ENCODE data around the gene ONECUT3.

GRCh38 chr19:1760020-1760419, 6.7 kb downstream of the ONECUT3 start:
- TF ChIP-seq OVOL2 (CRISPR knock-in tag; IDR thresholded peaks at IDR 0.05; ENCODE audit: borderline replicate concordance) (no peak), USF2 (CRISPR knock-in tag; IDR thresholded peaks at IDR 0.05) (no peak), E2F1 (CRISPR knock-in tag; IDR thresholded peaks at IDR 0.05) (no peak), FOXP4 (CRISPR knock-in tag; IDR thresholded peaks at IDR 0.05) (no peak)
- TF ChIP-seq, protein P1, sequence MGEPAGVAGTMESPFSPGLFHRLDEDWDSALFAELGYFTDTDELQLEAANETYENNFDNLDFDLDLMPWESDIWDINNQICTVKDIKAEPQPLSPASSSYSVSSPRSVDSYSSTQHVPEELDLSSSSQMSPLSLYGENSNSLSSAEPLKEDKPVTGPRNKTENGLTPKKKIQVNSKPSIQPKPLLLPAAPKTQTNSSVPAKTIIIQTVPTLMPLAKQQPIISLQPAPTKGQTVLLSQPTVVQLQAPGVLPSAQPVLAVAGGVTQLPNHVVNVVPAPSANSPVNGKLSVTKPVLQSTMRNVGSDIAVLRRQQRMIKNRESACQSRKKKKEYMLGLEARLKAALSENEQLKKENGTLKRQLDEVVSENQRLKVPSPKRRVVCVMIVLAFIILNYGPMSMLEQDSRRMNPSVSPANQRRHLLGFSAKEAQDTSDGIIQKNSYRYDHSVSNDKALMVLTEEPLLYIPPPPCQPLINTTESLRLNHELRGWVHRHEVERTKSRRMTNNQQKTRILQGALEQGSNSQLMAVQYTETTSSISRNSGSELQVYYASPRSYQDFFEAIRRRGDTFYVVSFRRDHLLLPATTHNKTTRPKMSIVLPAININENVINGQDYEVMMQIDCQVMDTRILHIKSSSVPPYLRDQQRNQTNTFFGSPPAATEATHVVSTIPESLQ (CRISPR knock-in tag; IDR thresholded peaks at IDR 0.05): no peak
- TF ChIP-seq, protein P2, sequence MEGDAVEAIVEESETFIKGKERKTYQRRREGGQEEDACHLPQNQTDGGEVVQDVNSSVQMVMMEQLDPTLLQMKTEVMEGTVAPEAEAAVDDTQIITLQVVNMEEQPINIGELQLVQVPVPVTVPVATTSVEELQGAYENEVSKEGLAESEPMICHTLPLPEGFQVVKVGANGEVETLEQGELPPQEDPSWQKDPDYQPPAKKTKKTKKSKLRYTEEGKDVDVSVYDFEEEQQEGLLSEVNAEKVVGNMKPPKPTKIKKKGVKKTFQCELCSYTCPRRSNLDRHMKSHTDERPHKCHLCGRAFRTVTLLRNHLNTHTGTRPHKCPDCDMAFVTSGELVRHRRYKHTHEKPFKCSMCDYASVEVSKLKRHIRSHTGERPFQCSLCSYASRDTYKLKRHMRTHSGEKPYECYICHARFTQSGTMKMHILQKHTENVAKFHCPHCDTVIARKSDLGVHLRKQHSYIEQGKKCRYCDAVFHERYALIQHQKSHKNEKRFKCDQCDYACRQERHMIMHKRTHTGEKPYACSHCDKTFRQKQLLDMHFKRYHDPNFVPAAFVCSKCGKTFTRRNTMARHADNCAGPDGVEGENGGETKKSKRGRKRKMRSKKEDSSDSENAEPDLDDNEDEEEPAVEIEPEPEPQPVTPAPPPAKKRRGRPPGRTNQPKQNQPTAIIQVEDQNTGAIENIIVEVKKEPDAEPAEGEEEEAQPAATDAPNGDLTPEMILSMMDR (IDR thresholded peaks at IDR 0.05): no peak
- TF ChIP-seq, protein P3, sequence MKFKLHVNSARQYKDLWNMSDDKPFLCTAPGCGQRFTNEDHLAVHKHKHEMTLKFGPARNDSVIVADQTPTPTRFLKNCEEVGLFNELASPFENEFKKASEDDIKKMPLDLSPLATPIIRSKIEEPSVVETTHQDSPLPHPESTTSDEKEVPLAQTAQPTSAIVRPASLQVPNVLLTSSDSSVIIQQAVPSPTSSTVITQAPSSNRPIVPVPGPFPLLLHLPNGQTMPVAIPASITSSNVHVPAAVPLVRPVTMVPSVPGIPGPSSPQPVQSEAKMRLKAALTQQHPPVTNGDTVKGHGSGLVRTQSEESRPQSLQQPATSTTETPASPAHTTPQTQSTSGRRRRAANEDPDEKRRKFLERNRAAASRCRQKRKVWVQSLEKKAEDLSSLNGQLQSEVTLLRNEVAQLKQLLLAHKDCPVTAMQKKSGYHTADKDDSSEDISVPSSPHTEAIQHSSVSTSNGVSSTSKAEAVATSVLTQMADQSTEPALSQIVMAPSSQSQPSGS (CRISPR knock-in tag; IDR thresholded peaks at IDR 0.05; ENCODE audit: borderline replicate concordance, low read depth): no peak

All from WTC11 (cell line).